Brain microvascular endothelial cell (primary cell): ENCODE measurements around the gene KHDC4.

Experiments used
- DNase-seq: peaks from one replicate; pipeline ENCODE4 v3.0.0-alpha.2; 2020
- H3K27ac ChIP-seq: fragments of 250-450 bp; sonication (Bioruptor Pico); 2 replicates; pipeline ENCODE4 v1.5.1; 2020; ENCODE audit warnings: mild to moderate bottlenecking, moderate library complexity
- H3K27me3 ChIP-seq: fragments of 250-450 bp; sonication (Bioruptor Pico); replicated peaks from 2 replicates; pipeline ENCODE4 v1.5.1; 2020; ENCODE audit warnings: mild to moderate bottlenecking
- H3K36me3 ChIP-seq: fragments of 250-450 bp; sonication (Bioruptor Pico); replicated peaks from 2 replicates; pipeline ENCODE4 v1.5.1; 2020; ENCODE audit warnings: mild to moderate bottlenecking
- H3K4me3 ChIP-seq: 2 replicates; pipeline ENCODE4 v1.5.1; 2011; ENCODE audit warnings: low read depth, mild to moderate bottlenecking, control low read depth, low read length, moderate library complexity
- CTCF ChIP-seq: IDR thresholded peaks from 2 replicates; pipeline ENCODE4 v1.5.1; 2011; ENCODE audit warnings: low read depth, mild to moderate bottlenecking, moderate library complexity, low read length, control low read depth, inconsistent platforms; ENCODE audit errors: missing control alignments
- in situ Hi-C: cut with HindIII; loops from 2 replicates; pipeline ENCODE4 v1.10.0; 2017; ENCODE audit warnings: low sequenced_read_pairs, low pct_ligation_motif_present

KHDC4 gene

GRCh38 chr1:155950829-155951228 lies 16.6 kb upstream of the KHDC4 start:
- H3K36me3 ChIP-seq: peaks cover 89% of the 10 kb centered on the region
- no peak overlapping the region for H3K27ac ChIP-seq
- no peak for TF ChIP-seq CTCF
- H3K4me3 ChIP-seq: no peak overlapping the region
- H3K27me3 ChIP-seq: no peaks in the 10 kb centered on the region
- no peak for DNase-seq
- in situ Hi-C loops: no loop called here

GRCh38 chr1:155947741-155948140 lies 13.5 kb upstream of the KHDC4 start:
- Histone ChIP-seq H3K36me3 (peaks cover 72% of the 10 kb centered on the region), H3K27ac (no peak overlapping the region)

GRCh38 chr1:155947292-155947691 lies 13.1 kb upstream of the KHDC4 start:
- no peak for DNase-seq
- in situ Hi-C loops: no loop called here
- H3K27ac ChIP-seq: no peak overlapping the region
- no peak for TF ChIP-seq CTCF
- H3K4me3 ChIP-seq: no peak overlapping the region
- H3K36me3 ChIP-seq: peaks cover 67% of the 10 kb centered on the region
- no peaks in the 10 kb centered on the region for H3K27me3 ChIP-seq

More at GRCh38 chr1:155947741-155948140, 13.5 kb upstream of the KHDC4 start:
- no peaks in the 10 kb centered on the region for H3K27me3 ChIP-seq
- no peak for TF ChIP-seq CTCF
- H3K4me3 ChIP-seq: no peak overlapping the region
- DNase-seq: no peak
- in situ Hi-C loops: no loop called here

- no peak for DNase-seq
- peaks cover 61% of the 10 kb centered on the region for H3K36me3 ChIP-seq
- H3K27me3 ChIP-seq: no peaks in the 10 kb centered on the region
- no peak overlapping the region for H3K4me3 ChIP-seq
- H3K27ac ChIP-seq: no peak overlapping the region
- in situ Hi-C loops: no loop called here
- TF ChIP-seq CTCF: no peak
Measured at GRCh38 chr1:155946633-155947219, 12.5 kb upstream of the KHDC4 start.

GRCh38 chr1:155944444-155944799 lies 10.2 kb upstream of the KHDC4 start:
- in situ Hi-C loops: no loop called here
- H3K27me3 ChIP-seq: no peaks in the 10 kb centered on the region
- H3K36me3 ChIP-seq: peaks cover 39% of the 10 kb centered on the region
- no peak for DNase-seq
- H3K4me3 ChIP-seq: no peak overlapping the region
- no peak for TF ChIP-seq CTCF
- H3K27ac ChIP-seq: no peak overlapping the region

GRCh38 chr1:155942578-155943141 lies 8.4 kb upstream of the KHDC4 start:
- no peak for TF ChIP-seq CTCF
- no peak for DNase-seq

More at GRCh38 chr1:155942578-155943141, 8.4 kb upstream of the KHDC4 start:
- Histone ChIP-seq H3K4me3 (no peak overlapping the region), H3K36me3 (peaks cover 25% of the 10 kb centered on the region), H3K27ac (no peak overlapping the region), H3K27me3 (no peaks in the 10 kb centered on the region)
- in situ Hi-C loops: no loop called here
